GM13976 (cell line): ENCODE results near the gene KCNH4.

Experiments
- DNase-seq: peaks from one replicate; pipeline ENCODE4 v3.0.0; 2012; ENCODE audit warnings: low spot score
- CTCF ChIP-seq: IDR thresholded peaks from 2 replicates; pipeline ENCODE4 v1.5.1; 2012; ENCODE audit warnings: borderline replicate concordance, mild to moderate bottlenecking; ENCODE audit not compliant: insufficient read depth; ENCODE audit errors: extremely low read depth, missing control alignments, control extremely low read depth
- in situ Hi-C: fragments of 300-500 bp; cut with MboI; formaldehyde crosslinking; loops from one replicate; pipeline ENCODE4 v1.12.0; 2022; ENCODE audit warnings: low sequenced_read_pairs, mixed read lengths, inconsistent platforms; ENCODE audit not compliant: unreplicated experiment

Gene KCNH4

DNA sequence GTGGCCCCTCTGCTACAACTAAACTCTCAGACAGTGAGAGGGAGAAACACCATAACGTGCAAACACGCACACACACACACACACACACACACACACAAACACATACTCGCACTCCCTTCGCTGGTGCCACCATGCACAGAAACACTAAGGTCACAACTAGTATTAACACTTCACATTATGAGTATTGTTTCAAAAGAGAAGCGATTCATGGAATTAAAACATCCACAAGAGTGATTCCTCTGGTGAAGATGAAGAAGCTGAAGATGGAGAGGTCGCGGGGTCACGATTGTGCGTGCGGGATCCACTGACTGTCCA is 20.5 kb upstream of the KCNH4 start:
- TF ChIP-seq CTCF: no peak
- in situ Hi-C loops: no loop called here
- no peak for DNase-seq

DNA sequence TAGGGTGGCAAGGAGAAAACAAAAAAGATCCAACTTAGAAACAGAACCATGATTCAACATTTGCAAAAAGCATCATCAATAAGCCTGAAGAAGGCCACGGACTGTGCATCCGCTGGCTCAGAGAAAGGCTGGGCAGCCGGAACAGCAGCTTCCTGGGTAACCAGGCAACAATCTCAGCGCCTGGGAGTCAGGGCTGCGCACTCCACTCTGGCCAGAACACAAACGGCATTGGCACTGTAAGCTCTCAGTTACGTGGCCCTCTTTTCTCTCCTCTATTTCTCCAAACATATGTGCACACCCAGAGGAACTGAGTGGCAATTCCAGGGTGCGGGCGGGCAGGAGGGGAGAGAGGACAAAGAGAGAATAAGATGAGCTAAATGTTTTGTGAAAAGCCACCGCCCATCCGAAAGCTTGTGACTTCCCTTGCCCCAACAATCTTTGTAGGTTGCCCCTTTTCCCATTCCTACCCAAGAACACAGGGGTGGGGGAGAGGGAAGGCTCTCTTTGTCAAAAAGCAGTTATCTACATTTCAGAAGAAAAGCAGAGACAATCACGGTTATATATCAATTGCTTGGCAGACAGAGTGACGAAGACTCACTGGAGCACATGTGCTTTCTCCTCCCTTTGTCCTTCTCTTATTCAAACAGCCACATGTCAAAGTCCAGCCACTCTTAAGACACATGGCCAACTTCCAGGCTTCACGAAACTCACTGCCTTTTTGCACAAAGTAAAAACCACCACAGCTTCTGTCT is 19.9 kb upstream of the KCNH4 start:
- no peak for DNase-seq
- in situ Hi-C loops: no loop called here
- no peak for TF ChIP-seq CTCF

- no peak for TF ChIP-seq CTCF
- in situ Hi-C loops: loop anchor here (25.0 kb wide), 1 partner anchor 213 kb away; the partner anchor contains the start of gene CAVIN1
- DNase-seq: no peak
Observed at GRCh38 chr17:42199416-42200011, 18.6 kb upstream of the KCNH4 start.

- no peak for DNase-seq
- TF ChIP-seq CTCF: no peak
- in situ Hi-C loops: loop anchor here (25.0 kb wide), 1 partner anchor 213 kb away; the partner anchor contains the start of gene CAVIN1
Observed at GRCh38 chr17:42198897-42199296, 18.0 kb upstream of the KCNH4 start.

- in situ Hi-C loops: loop anchor here (25.0 kb wide), 1 partner anchor 215 kb away; the partner anchor contains the start of gene CAVIN1
- TF ChIP-seq CTCF: no peak
- DNase-seq: no peak
Observed at GRCh38 chr17:42197564-42198156, 16.7 kb upstream of the KCNH4 start.

- TF ChIP-seq CTCF: no peak
- in situ Hi-C loops: loop anchor here (25.0 kb wide), 1 partner anchor 218 kb away; the partner anchor contains the start of gene CAVIN1
- peak; percentile 90 for DNase-seq
Observed at GRCh38 chr17:42193969-42194899, 13.3 kb upstream of the KCNH4 start, which contains the start of gene GHDC. Gene GHDC (minus strand): TSS chr17:42194494. CDS start chr17:42193581, 913 bp downstream.
